Hematopoietic multipotent progenitor cell treated with erythropoietin and hydrocortisone succinate and interleukin-3 and kit ligand, for 4 days (in vitro differentiated cells): ENCODE data around the gene PLEKHA5.
A peak's percentile ranks its signal among the peaks of the same experiment; 100 is the strongest.
"Not testable (repeated sequence)": the region's sequence is repeated elsewhere in the genome, so short reads cannot be mapped to it uniquely, and the experiment has no call there.

Experiments used
- DNase-seq: peaks from one replicate; pipeline ENCODE4 v3.0.0-alpha.2; 2015

PLEKHA5 gene

GRCh38 chr12:19203539-19204506 lies 74.3 kb downstream of the PLEKHA5 start:
- no peak for DNase-seq

GRCh38 chr12:19205120-19205519 lies 75.6 kb downstream of the PLEKHA5 start:
- DNase-seq: no peak

- no peak for DNase-seq
Measured at GRCh38 chr12:19206493-19207077, 77.1 kb downstream of the PLEKHA5 start.

GRCh38 chr12:19208456-19208855 lies 78.9 kb downstream of the PLEKHA5 start:
- DNase-seq: no peak

GRCh38 chr12:19209661-19210060 lies 80.1 kb downstream of the PLEKHA5 start:
- DNase-seq: no peak

- DNase-seq: no peak
Measured at GRCh38 chr12:19211802-19212201, 82.3 kb downstream of the PLEKHA5 start.

- no peak for DNase-seq
Measured at GRCh38 chr12:19212245-19212644, 82.7 kb downstream of the PLEKHA5 start.

- DNase-seq: no peak
Measured at GRCh38 chr12:19214020-19214419, 84.5 kb downstream of the PLEKHA5 start.

- no peak for DNase-seq
Measured at GRCh38 chr12:19215115-19215514, 85.6 kb downstream of the PLEKHA5 start.

- DNase-seq: no peak
Measured at GRCh38 chr12:19217446-19217845, 87.9 kb downstream of the PLEKHA5 start.

GRCh38 chr12:19220205-19220604 lies 90.7 kb downstream of the PLEKHA5 start:
- no peak for DNase-seq

- DNase-seq: no peak
Measured at GRCh38 chr12:19220852-19221466, 91.4 kb downstream of the PLEKHA5 start.

- no peak for DNase-seq
Measured at GRCh38 chr12:19222558-19222957, 93.0 kb downstream of the PLEKHA5 start.

GRCh38 chr12:19223018-19223417 lies 93.5 kb downstream of the PLEKHA5 start:
- DNase-seq: peak; percentile 59

- no peak for DNase-seq
Measured at GRCh38 chr12:19223695-19224094, 94.2 kb downstream of the PLEKHA5 start.

GRCh38 chr12:19224746-19225145 lies 95.2 kb downstream of the PLEKHA5 start:
- DNase-seq: no peak

GRCh38 chr12:19227190-19227879 lies 97.8 kb downstream of the PLEKHA5 start:
- DNase-seq: no peak

GRCh38 chr12:19227880-19228210 lies 98.3 kb downstream of the PLEKHA5 start:
- DNase-seq: no peak

GRCh38 chr12:19229021-19229420 lies 99.5 kb downstream of the PLEKHA5 start:
- DNase-seq: not testable (repeated sequence)

GRCh38 chr12:19230299-19230866 lies 100.8 kb downstream of the PLEKHA5 start:
- DNase-seq: no peak

GRCh38 chr12:19230896-19231295 lies 101.4 kb downstream of the PLEKHA5 start:
- DNase-seq: no peak

GRCh38 chr12:19234171-19234704 lies 104.7 kb downstream of the PLEKHA5 start:
- peak; percentile 31 for DNase-seq
